Loucy (cell line): Measurements from ENCODE around the gene POLR3E.

Source experiments
- H2AFZ ChIP-seq: fragments of 200-600 bp; sonication (generic); 2 replicates; pipeline ENCODE4 v1.6.0; 2016; ENCODE audit warnings: antibody characterized with exemption, mild to moderate bottlenecking, low read length, moderate library complexity
- H3F3A ChIP-seq: fragments of 200-600 bp; 2 replicates; pipeline ENCODE4 v1.6.0; 2016; ENCODE audit warnings: antibody characterized with exemption, low read depth, mild to moderate bottlenecking
- H3K27me3 ChIP-seq: fragments of 200-600 bp; sonication (generic); 2 replicates; pipeline ENCODE4 v1.6.1; 2014; ENCODE audit warnings: low read length, mild to moderate bottlenecking; ENCODE audit not compliant: insufficient read depth, poor library complexity, severe bottlenecking
- H3K36me3 ChIP-seq: fragments of 200-600 bp; sonication (generic); 2 replicates; pipeline ENCODE4 v1.6.1; 2016; ENCODE audit warnings: low read length; ENCODE audit not compliant: insufficient read depth
- H3K4me1 ChIP-seq: fragments of 200-600 bp; sonication (generic); 2 replicates; pipeline ENCODE4 v1.5.1; 2014; ENCODE audit warnings: low read length, mild to moderate bottlenecking; ENCODE audit not compliant: insufficient read depth, poor library complexity, severe bottlenecking
- H3K4me2 ChIP-seq: fragments of 200-600 bp; sonication (generic); 2 replicates; pipeline ENCODE4 v1.6.0; 2014; ENCODE audit warnings: antibody characterized with exemption, low read length, low read depth, mild to moderate bottlenecking; ENCODE audit not compliant: poor library complexity, severe bottlenecking
- H3K4me3 ChIP-seq: fragments of 200-600 bp; sonication (generic); 2 replicates; pipeline ENCODE4 v1.5.1; 2014; ENCODE audit warnings: low read length, mild to moderate bottlenecking, mixed read lengths; ENCODE audit not compliant: poor library complexity, severe bottlenecking
- H3K79me2 ChIP-seq: fragments of 200-600 bp; sonication (generic); 2 replicates; pipeline ENCODE4 v1.6.1; 2014; ENCODE audit warnings: low read length; ENCODE audit not compliant: insufficient read depth
- H3K9ac ChIP-seq: fragments of 200-600 bp; sonication (generic); 2 replicates; pipeline ENCODE4 v1.6.0; 2014; ENCODE audit warnings: mild to moderate bottlenecking, low read depth, low read length, moderate library complexity; ENCODE audit not compliant: poor library complexity, severe bottlenecking
- H3K9me2 ChIP-seq: fragments of 200-600 bp; sonication (generic); replicated peaks from 2 replicates; pipeline ENCODE4 v1.6.1; 2016; ENCODE audit warnings: low read depth, low read length, mixed read lengths
- H3K9me3 ChIP-seq: fragments of 200-600 bp; sonication (generic); 2 replicates; pipeline ENCODE4 v1.6.1; 2014; ENCODE audit warnings: mild to moderate bottlenecking, antibody characterized with exemption, low read length, low read depth; ENCODE audit not compliant: insufficient read depth
- H4K20me1 ChIP-seq: fragments of 200-600 bp; sonication (generic); 2 replicates; pipeline ENCODE4 v1.6.0; 2014; ENCODE audit warnings: antibody characterized with exemption, low read length, mild to moderate bottlenecking; ENCODE audit not compliant: insufficient read depth, poor library complexity, severe bottlenecking
- EZH2phosphoT487 ChIP-seq: fragments of 200-600 bp; IDR thresholded peaks from 2 replicates; pipeline ENCODE4 v1.6.1; 2018; ENCODE audit warnings: antibody characterized with exemption, mild to moderate bottlenecking, moderate library complexity, borderline replicate concordance
- TF ChIP-seq, protein P1 (sequence below): fragments of 200-600 bp; sonication (generic); conservative IDR thresholded peaks from 2 replicates; pipeline ENCODE4 v1.5.1; 2014; ENCODE audit warnings: mild to moderate bottlenecking, antibody characterized with exemption, low read length

Gene POLR3E

DNA sequence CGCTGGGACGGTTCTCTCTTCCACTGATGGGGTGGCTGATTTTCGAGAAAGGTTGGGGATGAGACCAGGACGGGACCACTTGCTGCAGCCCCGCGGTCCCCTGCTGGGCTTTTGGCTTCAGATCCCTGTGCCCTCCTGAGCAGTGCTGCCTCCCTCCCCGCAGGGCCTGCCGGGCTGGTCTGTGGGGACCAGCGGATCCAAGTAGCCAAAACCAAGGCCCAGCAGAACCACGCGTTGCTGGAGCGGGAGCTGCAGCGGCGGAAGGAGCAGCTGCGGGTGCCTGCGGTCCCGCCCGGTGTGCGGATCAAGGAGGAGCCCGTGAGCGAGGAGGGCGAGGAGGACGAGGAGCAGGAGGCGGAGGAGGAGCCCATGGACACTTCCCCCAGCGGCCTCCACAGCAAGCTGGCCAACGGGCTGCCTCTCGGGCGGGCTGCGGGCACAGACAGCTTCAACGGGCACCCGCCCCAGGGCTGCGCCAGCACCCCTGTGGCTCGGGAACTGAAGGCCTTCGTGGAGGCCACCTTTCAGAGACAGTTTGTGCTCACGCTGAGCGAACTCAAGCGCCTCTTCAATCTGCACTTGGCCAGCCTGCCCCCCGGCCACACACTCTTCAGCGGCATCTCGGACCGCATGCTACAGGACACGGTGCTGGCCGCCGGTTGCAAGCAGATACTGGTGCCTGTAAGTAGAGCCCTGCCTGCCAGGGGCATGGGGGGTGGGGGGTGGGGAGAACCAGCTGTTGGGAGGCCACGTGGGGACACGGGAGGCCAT lies 28.6 kb downstream of the POLR3E start:
- peaks cover 2% of the 10 kb centered on the region for H4K20me1 ChIP-seq
- H3K27me3 ChIP-seq, result no peaks in the 10 kb centered on the region
- no peaks in the 10 kb centered on the region for H3K4me1 ChIP-seq
- H2AFZ ChIP-seq, result no peak overlapping the region
- no peak for TF ChIP-seq EZH2phosphoT487
- TF ChIP-seq, protein P1, sequence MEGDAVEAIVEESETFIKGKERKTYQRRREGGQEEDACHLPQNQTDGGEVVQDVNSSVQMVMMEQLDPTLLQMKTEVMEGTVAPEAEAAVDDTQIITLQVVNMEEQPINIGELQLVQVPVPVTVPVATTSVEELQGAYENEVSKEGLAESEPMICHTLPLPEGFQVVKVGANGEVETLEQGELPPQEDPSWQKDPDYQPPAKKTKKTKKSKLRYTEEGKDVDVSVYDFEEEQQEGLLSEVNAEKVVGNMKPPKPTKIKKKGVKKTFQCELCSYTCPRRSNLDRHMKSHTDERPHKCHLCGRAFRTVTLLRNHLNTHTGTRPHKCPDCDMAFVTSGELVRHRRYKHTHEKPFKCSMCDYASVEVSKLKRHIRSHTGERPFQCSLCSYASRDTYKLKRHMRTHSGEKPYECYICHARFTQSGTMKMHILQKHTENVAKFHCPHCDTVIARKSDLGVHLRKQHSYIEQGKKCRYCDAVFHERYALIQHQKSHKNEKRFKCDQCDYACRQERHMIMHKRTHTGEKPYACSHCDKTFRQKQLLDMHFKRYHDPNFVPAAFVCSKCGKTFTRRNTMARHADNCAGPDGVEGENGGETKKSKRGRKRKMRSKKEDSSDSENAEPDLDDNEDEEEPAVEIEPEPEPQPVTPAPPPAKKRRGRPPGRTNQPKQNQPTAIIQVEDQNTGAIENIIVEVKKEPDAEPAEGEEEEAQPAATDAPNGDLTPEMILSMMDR, result no peak
- no peak overlapping the region for H3K4me2 ChIP-seq
- no peak overlapping the region for H3K9ac ChIP-seq
- H3K9me2 ChIP-seq, result no peaks in the 10 kb centered on the region
- H3K36me3 ChIP-seq, result peaks cover 70% of the 10 kb centered on the region; the same call in 1 of the 2 replicates
- no peaks in the 10 kb centered on the region for H3K9me3 ChIP-seq
- H3K79me2 ChIP-seq, result no peaks in the 10 kb centered on the region
- no peaks in the 10 kb centered on the region for H3F3A ChIP-seq
- H3K4me3 ChIP-seq, result no peak overlapping the region

DNA sequence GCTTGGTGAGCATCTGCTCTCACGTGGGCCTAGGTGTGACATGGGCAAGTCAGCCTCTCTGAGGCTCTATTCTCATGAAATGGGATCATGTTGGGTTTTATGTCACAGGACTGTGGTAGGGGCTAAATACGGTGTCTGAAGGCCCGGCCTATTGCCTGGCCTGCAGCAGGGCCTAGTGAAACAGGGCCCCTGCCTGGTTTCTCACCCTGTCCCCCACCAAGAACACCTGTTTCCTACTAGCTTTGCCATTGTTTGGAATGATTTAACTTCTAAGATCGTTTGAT lies 29.1 kb downstream of the POLR3E start:
- no peaks in the 10 kb centered on the region for H3K9me2 ChIP-seq
- H3K79me2 ChIP-seq, result no peaks in the 10 kb centered on the region
- H3K9me3 ChIP-seq, result no peaks in the 10 kb centered on the region
- H3K4me2 ChIP-seq, result no peak overlapping the region
- H2AFZ ChIP-seq, result no peak overlapping the region
- TF ChIP-seq EZH2phosphoT487, result no peak
- TF ChIP-seq, protein P1, result no peak
- H3K9ac ChIP-seq, result no peak overlapping the region
- no peak overlapping the region for H3K4me3 ChIP-seq
- no peaks in the 10 kb centered on the region for H3F3A ChIP-seq
- no peaks in the 10 kb centered on the region for H3K27me3 ChIP-seq
- H4K20me1 ChIP-seq, result no peaks in the 10 kb centered on the region
- H3K36me3 ChIP-seq, result peaks cover 67% of the 10 kb centered on the region; the same call in 1 of the 2 replicates
- no peaks in the 10 kb centered on the region for H3K4me1 ChIP-seq

DNA sequence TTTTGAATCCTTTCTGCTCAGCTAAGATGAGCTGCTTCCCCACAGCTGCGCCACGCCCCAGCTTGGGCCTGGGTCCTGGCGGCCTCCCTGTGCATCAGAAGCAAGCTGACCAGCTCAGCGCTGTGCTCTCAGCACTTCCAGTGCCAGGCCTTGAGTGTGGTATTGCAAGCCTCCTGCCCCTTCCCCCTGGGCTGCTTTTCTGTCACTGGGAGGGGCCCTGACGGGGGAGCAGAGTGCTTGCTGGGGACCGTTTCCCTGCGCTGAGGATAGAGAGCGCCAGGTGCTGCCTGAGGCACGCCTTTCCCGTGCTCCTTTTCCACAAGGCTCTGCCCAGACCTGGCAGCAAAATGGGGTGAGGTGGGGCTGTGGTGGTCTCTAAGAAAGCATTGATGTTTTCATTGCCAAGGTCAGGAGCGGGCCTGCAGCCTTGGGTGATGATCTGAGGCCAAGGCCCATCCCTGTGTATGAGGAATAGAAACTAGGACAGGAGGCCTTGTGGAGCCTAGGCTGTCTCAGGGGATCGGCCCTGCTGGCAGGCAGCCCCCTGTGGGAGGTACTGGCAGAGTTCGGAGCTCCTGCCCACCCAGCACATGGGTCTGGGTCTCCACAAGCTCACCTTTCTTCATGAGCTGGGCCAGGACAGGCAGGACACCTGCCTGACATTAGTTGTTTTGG lies 29.7 kb downstream of the POLR3E start:
- Histone ChIP-seq H3K79me2 (no peaks in the 10 kb centered on the region), H2AFZ (no peak overlapping the region), H3K27me3 (no peaks in the 10 kb centered on the region), H3K36me3 (peaks cover 67% of the 10 kb centered on the region; the same call in 1 of the 2 replicates), H3K4me2 (no peak overlapping the region), H3K9me3 (no peaks in the 10 kb centered on the region), H3K9ac (no peak overlapping the region), H4K20me1 (no peaks in the 10 kb centered on the region), H3K4me3 (no peak overlapping the region), H3K9me2 (no peaks in the 10 kb centered on the region), H3K4me1 (no peaks in the 10 kb centered on the region), H3F3A (no peaks in the 10 kb centered on the region)
- TF ChIP-seq, protein P1, result no peak
- no peak for TF ChIP-seq EZH2phosphoT487
